ENCODE data around the gene LAMA3.

The LAMA3 gene

DNA sequence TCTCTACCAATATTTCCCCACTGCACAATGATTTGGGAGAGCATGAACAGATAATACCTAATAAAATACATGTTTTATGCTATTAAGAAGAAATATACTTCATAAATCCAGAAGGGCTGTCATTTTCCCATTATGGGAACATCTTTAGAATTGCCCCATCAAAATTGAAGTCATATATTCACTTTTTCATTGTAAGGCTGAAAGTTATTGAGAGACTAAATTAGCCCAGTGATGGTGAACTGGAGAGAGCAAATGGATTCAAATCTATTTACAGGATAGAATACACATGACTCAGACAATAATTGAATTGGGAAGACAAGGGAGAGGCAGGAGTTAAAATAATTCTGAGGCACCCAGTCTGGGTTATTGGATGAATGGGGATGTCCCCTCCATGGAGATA, 245.6 kb downstream of the LAMA3 start:
- Mint-ChIP-seq H3K4me1 (ENCODE audit: low read depth) (peaks cover 50% of the 10 kb centered on the region), H3K36me3 (ENCODE audit: low read depth) (peaks cover 4% of the 10 kb centered on the region), H3K27ac (no peak overlapping the region), H3K4me3 (no peak overlapping the region), H3K27me3 (ENCODE audit: low read depth) (peaks cover 18% of the 10 kb centered on the region), H3K9me3 (no peaks in the 10 kb centered on the region)

- Mint-ChIP-seq H3K27ac (peak overlapping the region; percentile 24), H3K4me1 (ENCODE audit: low read depth) (peaks cover 47% of the 10 kb centered on the region), H3K9me3 (no peaks in the 10 kb centered on the region), H3K36me3 (ENCODE audit: low read depth) (peaks cover 4% of the 10 kb centered on the region), H3K27me3 (ENCODE audit: low read depth) (peaks cover 21% of the 10 kb centered on the region), H3K4me3 (peak overlapping the region; percentile 35)
These were observed 246.6 kb downstream of the LAMA3 start for GRCh38 chr18:23935804-23936203.

GRCh38 chr18:23936381-23936958, 247.2 kb downstream of the LAMA3 start:
- Mint-ChIP-seq H3K27me3 (ENCODE audit: low read depth) (peaks cover 22% of the 10 kb centered on the region), H3K9me3 (no peaks in the 10 kb centered on the region), H3K4me3 (no peak overlapping the region), H3K27ac (no peak overlapping the region), H3K36me3 (ENCODE audit: low read depth) (peaks cover 4% of the 10 kb centered on the region), H3K4me1 (ENCODE audit: low read depth) (peaks cover 47% of the 10 kb centered on the region)

DNA sequence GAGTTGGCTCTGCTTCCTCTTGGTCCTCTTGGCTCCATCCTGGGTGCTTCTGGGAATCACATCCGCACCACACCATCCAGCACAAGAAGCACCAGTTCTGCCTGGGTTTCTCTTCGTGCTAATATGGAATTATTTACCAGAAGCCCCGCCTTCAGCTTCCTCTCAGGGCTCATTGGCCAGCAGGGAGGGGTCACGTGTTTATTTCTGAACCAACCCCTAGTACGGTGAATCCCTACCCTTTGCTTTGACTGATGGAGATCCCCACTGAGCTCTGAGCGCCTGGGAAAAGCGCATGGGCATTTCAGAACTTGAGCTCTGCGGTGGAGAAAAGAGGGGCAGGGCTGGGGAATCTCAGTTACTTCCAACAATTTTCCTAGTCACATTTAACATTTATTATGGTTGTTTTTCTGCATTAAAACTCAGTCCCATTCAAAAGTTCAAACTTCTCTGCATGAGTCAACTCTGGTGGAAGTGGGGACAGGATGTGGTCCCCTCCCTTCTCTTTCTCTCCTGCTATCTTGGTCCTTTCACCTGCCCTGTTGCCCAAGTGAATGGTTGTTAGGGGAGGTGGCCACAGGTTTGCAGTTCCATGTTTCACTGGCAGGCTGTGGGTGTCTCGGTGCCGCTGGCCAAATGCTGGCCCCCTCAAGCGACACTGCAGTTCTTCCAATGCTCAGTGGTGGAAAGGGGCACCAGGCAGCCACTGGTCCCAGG, 248.9 kb downstream of the LAMA3 start:
- peak overlapping the region; percentile 46 for H3K4me3 Mint-ChIP-seq
- H3K36me3 Mint-ChIP-seq (ENCODE audit: low read depth), result peaks cover 4% of the 10 kb centered on the region
- peaks cover 34% of the 10 kb centered on the region for H3K27me3 Mint-ChIP-seq (ENCODE audit: low read depth)
- no peaks in the 10 kb centered on the region for H3K9me3 Mint-ChIP-seq
- H3K27ac Mint-ChIP-seq, result peak overlapping the region; percentile 67
- peaks cover 59% of the 10 kb centered on the region for H3K4me1 Mint-ChIP-seq (ENCODE audit: low read depth)

GRCh38 chr18:23938901-23939341, 249.7 kb downstream of the LAMA3 start:
- H3K4me3 Mint-ChIP-seq, result no peak overlapping the region
- H3K36me3 Mint-ChIP-seq (ENCODE audit: low read depth), result peaks cover 4% of the 10 kb centered on the region
- H3K9me3 Mint-ChIP-seq, result no peaks in the 10 kb centered on the region
- no peak overlapping the region for H3K27ac Mint-ChIP-seq
- peaks cover 61% of the 10 kb centered on the region for H3K4me1 Mint-ChIP-seq (ENCODE audit: low read depth)
- H3K27me3 Mint-ChIP-seq (ENCODE audit: low read depth), result peaks cover 38% of the 10 kb centered on the region

DNA sequence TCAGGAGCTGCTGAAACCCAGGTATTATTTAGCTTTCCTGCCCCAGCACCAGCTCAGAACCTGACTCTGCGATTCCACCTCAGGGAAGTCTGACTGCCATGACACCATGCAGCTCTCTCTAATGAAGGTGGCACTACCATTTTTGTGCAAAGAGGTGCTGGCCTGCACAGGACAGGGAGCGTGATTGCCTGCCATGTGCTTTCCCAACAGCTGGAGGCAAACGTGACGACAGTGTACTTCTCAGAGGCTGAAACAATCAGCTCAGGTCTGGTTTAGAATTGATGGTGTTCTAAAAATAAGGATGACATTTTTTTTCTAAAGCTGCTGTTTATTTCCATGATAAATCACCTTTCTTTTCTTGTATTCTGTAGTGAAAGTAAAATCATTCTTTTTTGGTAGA, 250.1 kb downstream of the LAMA3 start:
- Mint-ChIP-seq H3K36me3 (ENCODE audit: low read depth) (peaks cover 4% of the 10 kb centered on the region), H3K27ac (no peak overlapping the region), H3K4me1 (ENCODE audit: low read depth) (peaks cover 59% of the 10 kb centered on the region), H3K9me3 (no peaks in the 10 kb centered on the region), H3K27me3 (ENCODE audit: low read depth) (peaks cover 41% of the 10 kb centered on the region), H3K4me3 (no peak overlapping the region)

GRCh38 chr18:23939896-23940295, 250.6 kb downstream of the LAMA3 start:
- Mint-ChIP-seq H3K9me3 (no peaks in the 10 kb centered on the region), H3K27ac (peak overlapping the region; percentile 34), H3K4me1 (ENCODE audit: low read depth) (peaks cover 55% of the 10 kb centered on the region), H3K36me3 (ENCODE audit: low read depth) (peaks cover 4% of the 10 kb centered on the region), H3K4me3 (no peak overlapping the region), H3K27me3 (ENCODE audit: low read depth) (peaks cover 44% of the 10 kb centered on the region)

- Mint-ChIP-seq H3K36me3 (ENCODE audit: low read depth) (peaks cover 4% of the 10 kb centered on the region), H3K4me1 (ENCODE audit: low read depth) (peaks cover 38% of the 10 kb centered on the region), H3K9me3 (no peaks in the 10 kb centered on the region), H3K27ac (no peak overlapping the region), H3K4me3 (no peak overlapping the region), H3K27me3 (ENCODE audit: low read depth) (peaks cover 48% of the 10 kb centered on the region)
These were observed 252.5 kb downstream of the LAMA3 start for GRCh38 chr18:23941791-23942190.

DNA sequence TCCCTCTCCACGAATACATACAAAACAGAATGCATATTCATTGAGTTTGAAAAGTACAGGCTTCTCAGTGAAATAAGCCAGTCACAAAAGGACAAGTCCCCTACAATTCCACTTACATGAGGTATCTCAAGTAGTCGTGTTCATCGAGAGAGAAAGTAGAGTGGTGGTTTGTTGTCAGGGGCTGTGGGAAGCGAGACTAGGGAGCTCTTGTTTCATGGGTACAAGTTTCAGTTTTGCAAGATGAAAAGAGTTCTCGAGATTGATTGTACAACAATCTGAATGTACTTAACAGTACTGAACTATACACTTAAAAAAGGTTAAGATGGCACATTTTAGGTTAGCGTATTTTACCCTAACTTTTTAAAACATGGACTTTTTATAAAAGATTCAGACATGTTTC, 253.9 kb downstream of the LAMA3 start:
- peaks cover 30% of the 10 kb centered on the region for H3K4me1 Mint-ChIP-seq (ENCODE audit: low read depth)
- H3K9me3 Mint-ChIP-seq, result no peaks in the 10 kb centered on the region
- H3K27me3 Mint-ChIP-seq (ENCODE audit: low read depth), result peaks cover 48% of the 10 kb centered on the region
- H3K27ac Mint-ChIP-seq, result no peak overlapping the region
- H3K4me3 Mint-ChIP-seq, result peak overlapping the region; percentile 27
- H3K36me3 Mint-ChIP-seq (ENCODE audit: low read depth), result peaks cover 4% of the 10 kb centered on the region

DNA sequence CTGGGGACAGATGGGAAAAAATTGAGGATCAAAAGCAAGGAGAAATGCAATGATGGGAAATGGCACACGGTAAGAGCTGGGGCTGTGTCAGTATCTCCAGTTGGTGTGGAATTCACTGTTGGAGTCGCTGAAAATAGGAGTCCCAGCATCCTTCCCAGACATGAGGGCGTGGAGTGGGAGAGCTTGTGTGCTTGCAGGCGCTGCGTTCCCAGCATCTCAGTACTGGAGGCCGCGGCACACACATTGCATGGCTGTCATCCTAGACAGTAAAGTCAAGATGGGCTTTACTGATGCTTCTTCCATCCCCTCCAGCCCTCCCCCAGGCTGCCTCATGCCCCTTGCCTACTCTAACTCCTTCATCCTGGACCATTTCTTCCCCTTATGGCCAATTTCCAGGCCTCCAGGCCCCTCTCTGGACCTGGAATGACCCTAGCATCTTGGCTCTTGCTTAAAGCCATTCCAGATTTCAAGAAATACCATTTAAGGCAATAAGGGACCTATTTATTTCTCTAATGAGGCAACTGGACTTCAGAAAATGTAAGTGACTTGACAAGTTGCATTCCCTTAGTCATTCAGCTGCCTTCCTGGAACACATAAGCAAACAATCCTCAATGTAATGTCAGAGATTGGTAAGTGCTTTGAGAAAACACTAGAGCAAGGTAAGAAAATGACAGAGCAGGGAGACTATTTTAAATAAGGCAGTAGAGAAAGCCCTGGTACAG, 254.8 kb downstream of the LAMA3 start:
- H3K36me3 Mint-ChIP-seq (ENCODE audit: low read depth), result no peaks in the 10 kb centered on the region

GRCh38 chr18:23945416-23946079, 256.3 kb downstream of the LAMA3 start:
- H3K36me3 Mint-ChIP-seq (ENCODE audit: low read depth), result no peaks in the 10 kb centered on the region
- H3K4me1 Mint-ChIP-seq (ENCODE audit: low read depth), result peaks cover 21% of the 10 kb centered on the region
- H3K27ac Mint-ChIP-seq, result peak overlapping the region; percentile 1
- peaks cover 41% of the 10 kb centered on the region for H3K27me3 Mint-ChIP-seq (ENCODE audit: low read depth)
- H3K9me3 Mint-ChIP-seq, result no peaks in the 10 kb centered on the region
- no peak overlapping the region for H3K4me3 Mint-ChIP-seq

More for the DNA sequence above, 254.8 kb downstream of the LAMA3 start:
- H3K27ac Mint-ChIP-seq, result no peak overlapping the region
- H3K27me3 Mint-ChIP-seq (ENCODE audit: low read depth), result peaks cover 42% of the 10 kb centered on the region
- H3K4me3 Mint-ChIP-seq, result no peak overlapping the region
- H3K4me1 Mint-ChIP-seq (ENCODE audit: low read depth), result peaks cover 20% of the 10 kb centered on the region
- no peaks in the 10 kb centered on the region for H3K9me3 Mint-ChIP-seq

- H3K27me3 Mint-ChIP-seq (ENCODE audit: low read depth), result peaks cover 38% of the 10 kb centered on the region
- peaks cover 4% of the 10 kb centered on the region for H3K4me1 Mint-ChIP-seq (ENCODE audit: low read depth)
- no peaks in the 10 kb centered on the region for H3K36me3 Mint-ChIP-seq (ENCODE audit: low read depth)
- H3K9me3 Mint-ChIP-seq, result no peaks in the 10 kb centered on the region
- H3K4me3 Mint-ChIP-seq, result no peak overlapping the region
- no peak overlapping the region for H3K27ac Mint-ChIP-seq
These were observed 260.6 kb downstream of the LAMA3 start for GRCh38 chr18:23949863-23950262.

- Mint-ChIP-seq H3K27me3 (ENCODE audit: low read depth) (peaks cover 32% of the 10 kb centered on the region), H3K4me1 (ENCODE audit: low read depth) (peaks cover 4% of the 10 kb centered on the region), H3K36me3 (ENCODE audit: low read depth) (no peaks in the 10 kb centered on the region), H3K9me3 (no peaks in the 10 kb centered on the region), H3K4me3 (no peak overlapping the region), H3K27ac (no peak overlapping the region)
These were observed 261.4 kb downstream of the LAMA3 start for GRCh38 chr18:23950644-23951043.

GRCh38 chr18:23951206-23951605, 262.0 kb downstream of the LAMA3 start:
- Mint-ChIP-seq H3K36me3 (ENCODE audit: low read depth) (no peaks in the 10 kb centered on the region), H3K27ac (no peak overlapping the region), H3K9me3 (no peaks in the 10 kb centered on the region)

More at GRCh38 chr18:23951206-23951605, 262.0 kb downstream of the LAMA3 start:
- no peak overlapping the region for H3K4me3 Mint-ChIP-seq
- peaks cover 4% of the 10 kb centered on the region for H3K4me1 Mint-ChIP-seq (ENCODE audit: low read depth)
- H3K27me3 Mint-ChIP-seq (ENCODE audit: low read depth), result peaks cover 30% of the 10 kb centered on the region

All from T-helper 1 cell treated with Interleukin-12 subunit alpha and Interleukin-12 subunit beta and Interleukin-4 antibody, amounts not matched to agents 30 μg/mL and 1 μg/mL, for 36 hours (primary cell).